GM10266 (cell line): ENCODE measurements around the gene KCNK6.

Experiments
- DNase-seq: peaks from one replicate; pipeline ENCODE4 v3.0.0; 2012; ENCODE audit errors: extremely low spot score
- TF ChIP-seq, protein P1 (sequence below): IDR thresholded peaks from 2 replicates; pipeline ENCODE4 v1.5.1; 2012; ENCODE audit warnings: mild to moderate bottlenecking, low read depth; ENCODE audit not compliant: control insufficient read depth, insufficient read depth; ENCODE audit errors: missing control alignments

Gene KCNK6

DNA sequence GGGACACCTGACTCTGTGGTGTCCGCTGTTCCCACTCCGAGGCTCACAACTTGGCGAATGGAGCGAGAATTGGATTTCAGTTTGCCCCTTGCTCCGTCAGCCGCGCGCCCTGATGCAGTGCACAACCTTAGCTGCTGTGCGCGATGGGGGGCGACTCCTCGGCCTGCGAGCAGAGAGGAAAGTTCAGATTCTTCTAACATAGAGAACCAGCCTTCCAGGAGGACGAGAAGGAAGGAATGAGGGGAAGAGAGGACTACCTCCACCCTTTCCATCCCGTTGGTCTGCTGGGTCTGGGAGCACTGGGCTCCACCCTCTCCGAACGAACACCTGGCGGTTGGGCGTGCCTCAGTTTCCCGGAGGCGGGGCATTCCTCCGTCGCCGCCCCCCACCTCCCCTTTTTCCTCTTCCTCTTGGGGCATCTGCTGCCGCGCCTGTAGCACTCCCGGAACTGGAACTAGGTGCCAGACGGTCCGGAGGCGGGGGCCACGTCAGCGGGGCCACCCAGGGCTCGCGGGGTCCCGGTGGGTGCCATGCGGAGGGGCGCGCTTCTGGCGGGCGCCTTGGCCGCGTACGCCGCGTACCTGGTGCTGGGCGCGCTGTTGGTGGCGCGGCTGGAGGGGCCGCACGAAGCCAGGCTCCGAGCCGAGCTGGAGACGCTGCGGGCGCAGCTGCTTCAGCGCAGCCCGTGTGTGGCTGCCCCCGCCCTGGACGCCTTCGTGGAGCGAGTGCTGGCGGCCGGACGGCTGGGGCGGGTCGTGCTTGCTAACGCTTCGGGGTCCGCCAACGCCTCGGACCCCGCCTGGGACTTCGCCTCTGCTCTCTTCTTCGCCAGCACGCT, at the start of gene KCNK6:
Gene KCNK6 (plus strand): TSS at position 425 of the 838 bp plus-strand sequence. CDS start 106 bp downstream, at position 531.
- no peak for DNase-seq
- TF ChIP-seq, protein P1, sequence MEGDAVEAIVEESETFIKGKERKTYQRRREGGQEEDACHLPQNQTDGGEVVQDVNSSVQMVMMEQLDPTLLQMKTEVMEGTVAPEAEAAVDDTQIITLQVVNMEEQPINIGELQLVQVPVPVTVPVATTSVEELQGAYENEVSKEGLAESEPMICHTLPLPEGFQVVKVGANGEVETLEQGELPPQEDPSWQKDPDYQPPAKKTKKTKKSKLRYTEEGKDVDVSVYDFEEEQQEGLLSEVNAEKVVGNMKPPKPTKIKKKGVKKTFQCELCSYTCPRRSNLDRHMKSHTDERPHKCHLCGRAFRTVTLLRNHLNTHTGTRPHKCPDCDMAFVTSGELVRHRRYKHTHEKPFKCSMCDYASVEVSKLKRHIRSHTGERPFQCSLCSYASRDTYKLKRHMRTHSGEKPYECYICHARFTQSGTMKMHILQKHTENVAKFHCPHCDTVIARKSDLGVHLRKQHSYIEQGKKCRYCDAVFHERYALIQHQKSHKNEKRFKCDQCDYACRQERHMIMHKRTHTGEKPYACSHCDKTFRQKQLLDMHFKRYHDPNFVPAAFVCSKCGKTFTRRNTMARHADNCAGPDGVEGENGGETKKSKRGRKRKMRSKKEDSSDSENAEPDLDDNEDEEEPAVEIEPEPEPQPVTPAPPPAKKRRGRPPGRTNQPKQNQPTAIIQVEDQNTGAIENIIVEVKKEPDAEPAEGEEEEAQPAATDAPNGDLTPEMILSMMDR: no peak

DNA sequence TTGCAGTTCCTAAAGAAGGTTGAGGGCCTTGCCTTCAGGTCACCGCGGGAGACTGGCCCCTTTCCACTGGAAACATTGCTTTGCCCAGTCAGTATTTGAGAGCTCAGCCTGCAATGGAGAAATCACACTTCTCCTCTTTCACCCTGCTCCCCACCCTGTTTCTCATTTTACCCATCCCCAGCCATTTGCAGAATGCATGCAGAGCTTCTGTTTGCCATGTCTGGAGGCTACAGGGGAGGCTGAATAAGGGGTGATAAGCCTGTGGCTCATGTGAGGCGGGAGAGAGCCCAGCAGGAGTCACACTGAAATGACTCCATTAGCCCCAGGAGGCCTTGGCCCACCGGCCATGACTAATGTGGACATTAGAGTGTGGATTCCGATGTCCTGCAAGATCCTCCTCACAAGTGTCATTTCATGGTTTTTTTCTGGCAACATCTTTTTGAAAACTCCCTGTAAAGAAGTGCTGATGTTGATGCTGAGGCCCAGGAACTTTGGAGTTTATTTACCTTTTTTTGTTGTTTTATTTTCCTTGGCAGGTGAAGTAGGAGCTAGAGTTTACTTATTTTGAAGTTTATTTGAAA, 49.0 kb upstream of the KCNK6 start:
- DNase-seq: no peak
- TF ChIP-seq, protein P1: no peak

DNA sequence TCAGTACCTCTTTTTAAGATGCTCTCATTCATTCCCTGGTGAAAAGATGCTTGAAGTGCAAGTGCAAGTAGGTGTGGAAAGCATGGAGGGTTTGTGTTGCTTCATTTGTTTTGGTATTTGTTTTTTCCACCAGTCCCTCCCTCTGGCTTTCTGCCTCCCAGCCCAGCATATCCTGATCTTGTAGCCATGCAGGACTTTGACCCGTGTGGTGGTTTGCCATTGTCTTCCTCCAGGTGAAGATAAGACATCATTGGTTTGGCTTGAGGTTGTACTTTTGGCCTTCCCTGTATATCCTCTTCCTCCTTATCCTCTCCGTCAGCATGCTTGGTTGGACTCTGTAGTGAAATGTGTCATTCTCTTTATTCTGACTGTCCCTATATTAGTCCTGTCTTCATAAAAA, 46.1 kb upstream of the KCNK6 start:
- TF ChIP-seq, protein P1: no peak
- DNase-seq: no peak

DNA sequence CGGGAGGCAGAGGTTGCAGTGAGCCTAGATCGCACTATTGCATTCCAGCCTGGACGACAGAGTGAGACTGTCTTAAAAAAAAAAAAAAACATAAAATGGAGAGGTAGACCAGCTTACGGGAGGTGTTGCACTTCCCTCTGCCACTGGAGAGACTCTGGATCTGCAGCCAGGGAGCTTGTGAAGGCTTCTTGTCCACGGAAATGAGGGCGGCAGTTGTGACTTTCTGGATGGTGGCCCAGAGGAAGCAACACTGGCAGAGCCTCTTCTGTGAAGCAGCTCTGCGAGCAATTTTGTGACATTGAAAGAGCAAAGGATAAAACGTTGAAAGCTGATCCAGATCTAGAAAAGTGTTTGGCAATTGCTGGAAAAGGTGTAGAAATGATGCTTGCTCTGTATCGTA, 44.9 kb upstream of the KCNK6 start:
- TF ChIP-seq, protein P1: no peak
- DNase-seq: no peak

DNA sequence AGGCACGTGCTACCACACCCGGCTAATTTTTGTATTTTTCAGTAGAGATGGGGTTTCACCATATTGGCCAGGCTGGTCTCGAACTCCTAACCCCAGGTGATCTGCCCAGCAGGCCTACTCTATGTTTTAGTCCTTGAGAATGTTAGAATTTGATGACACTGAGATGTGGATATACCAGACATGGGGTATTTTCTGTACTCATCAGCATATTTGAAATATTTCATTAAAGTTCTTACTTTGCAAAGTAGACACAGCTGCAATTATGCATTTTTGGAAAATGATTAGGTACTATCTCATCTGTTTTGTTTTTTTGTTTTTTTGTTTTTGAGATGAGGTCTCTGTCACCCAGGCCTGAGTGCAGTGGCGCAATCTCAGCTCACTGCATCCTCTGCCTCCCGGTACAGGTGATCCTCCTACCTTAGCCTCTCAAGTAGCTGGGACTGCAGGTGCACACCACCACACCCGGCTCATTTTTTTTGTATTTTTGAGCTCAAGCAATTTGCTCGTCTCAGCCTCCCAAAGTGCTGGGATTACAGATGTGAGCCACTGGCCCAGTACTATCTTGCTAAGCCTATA, 42.6 kb upstream of the KCNK6 start:
- TF ChIP-seq, protein P1: no peak
- DNase-seq: no peak

DNA sequence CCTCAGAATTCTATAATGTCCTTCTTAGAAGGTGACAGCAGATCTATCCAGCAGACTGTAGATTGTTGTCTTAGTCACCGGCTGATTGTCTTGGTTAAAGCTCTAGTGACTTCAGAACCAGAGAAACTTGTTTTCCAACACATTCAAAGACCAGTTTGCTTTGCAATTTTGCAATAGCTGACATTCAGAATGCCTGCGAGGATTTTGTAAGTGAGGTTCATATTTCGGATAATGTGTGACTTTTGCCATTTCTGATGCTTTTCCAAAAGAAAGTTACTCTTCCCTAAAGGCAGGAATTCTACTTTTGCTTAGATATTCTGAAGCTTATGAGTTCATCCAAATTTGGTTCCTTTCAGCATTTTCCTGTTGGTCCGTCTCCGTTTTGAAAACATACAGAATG, 42.1 kb upstream of the KCNK6 start:
- TF ChIP-seq, protein P1: no peak
- DNase-seq: no peak
